Testis (tissue), 3 donors: Measurements from ENCODE around the gene DHPS. TPM values are rescaled to one million over a fixed set of nuclear protein-coding genes. Genes with fewer than 3 reads are reported as not detected.
"Not testable (repeated sequence)": the region's sequence is repeated elsewhere in the genome, so short reads cannot be mapped to it uniquely, and the experiment has no call there.

Experiments
- DNase-seq: peaks from one replicate; pipeline ENCODE4 v3.0.0-alpha.2; 2019
- H3K27ac ChIP-seq, 2 donors: fragments of 200-600 bp; sonication (generic); one replicate each; pipeline ENCODE4 v1.5.1; 2019
- H3K27me3 ChIP-seq: fragments of 200-600 bp; sonication (generic); one replicate; pipeline ENCODE4 v1.5.1; 2019
- H3K36me3 ChIP-seq: fragments of 200-600 bp; sonication (generic); one replicate; pipeline ENCODE4 v1.5.1; 2017; ENCODE audit warnings: low read depth; ENCODE audit errors: missing control alignments
- H3K4me1 ChIP-seq: fragments of 200-600 bp; sonication (generic); one replicate; pipeline ENCODE4 v1.5.1; 2019
- H3K4me3 ChIP-seq, 2 donors: fragments of 200-600 bp; sonication (generic); one replicate each; pipeline ENCODE4 v1.5.1; 2017 to 2019
- H3K9me3 ChIP-seq: fragments of 200-600 bp; sonication (generic); one replicate; pipeline ENCODE4 v1.5.1; 2017
- POLR2A ChIP-seq: fragments of 450-650 bp; IDR thresholded peaks from one replicate; pipeline ENCODE4 v1.6.1; 2017; ENCODE audit warnings: antibody characterized with exemption, mild to moderate bottlenecking, moderate library complexity
- WGBS, 2 donors: methylation state at CpG; one replicate each; pipeline ENCODE4 v1.1.5; 2018; 5-methylcytosine and 5-hydroxymethylcytosine counted together
- intact Hi-C: fragments of 100-400 bp; cut with DNase I; formaldehyde crosslinking; loops from one replicate; pipeline ENCODE4 v1.15.1; 2023; ENCODE audit warnings: low total_unique reads
- polyA plus RNA-seq: library from polyadenylated mRNA; stranded (reverse); fragments of 350-450 nt; fragmentation: Illumina TruSeq; extraction: RNeasy Lipid Tissue Mini Kit (QIAGEN cat#74804); gene quantifications from one replicate; pipeline ENCODE4 v1.2.3, GENCODE V29; 2014; ENCODE audit warnings: low read depth, low replicate concordance; ENCODE audit not compliant: insufficient read depth
- total RNA-seq, 2 donors: library from RNA; depleted of rRNA; stranded (reverse); fragments of >200 nt; gene quantifications; one replicate each; pipeline ENCODE4 v1.2.3, GENCODE V29; 2016
- TF ChIP-seq, protein P1 (sequence below), 3 experiments: fragments of 450-650 bp in 2 of 3; fragments of 200-600 bp in 1 of 3; sonication (generic) in 1 of 3; IDR thresholded peaks; one replicate each; pipeline ENCODE4 v1.5.1; 2016 to 2019; ENCODE audit warnings: antibody characterized with exemption in 3 of 3, mild to moderate bottlenecking in 2 of 3, moderate library complexity in 1 of 3

Gene DHPS
- total and polyA plus RNA-seq, 3 donors from 2014 or later, result 50.2 to 119 (median 85.9) TPM

DNA sequence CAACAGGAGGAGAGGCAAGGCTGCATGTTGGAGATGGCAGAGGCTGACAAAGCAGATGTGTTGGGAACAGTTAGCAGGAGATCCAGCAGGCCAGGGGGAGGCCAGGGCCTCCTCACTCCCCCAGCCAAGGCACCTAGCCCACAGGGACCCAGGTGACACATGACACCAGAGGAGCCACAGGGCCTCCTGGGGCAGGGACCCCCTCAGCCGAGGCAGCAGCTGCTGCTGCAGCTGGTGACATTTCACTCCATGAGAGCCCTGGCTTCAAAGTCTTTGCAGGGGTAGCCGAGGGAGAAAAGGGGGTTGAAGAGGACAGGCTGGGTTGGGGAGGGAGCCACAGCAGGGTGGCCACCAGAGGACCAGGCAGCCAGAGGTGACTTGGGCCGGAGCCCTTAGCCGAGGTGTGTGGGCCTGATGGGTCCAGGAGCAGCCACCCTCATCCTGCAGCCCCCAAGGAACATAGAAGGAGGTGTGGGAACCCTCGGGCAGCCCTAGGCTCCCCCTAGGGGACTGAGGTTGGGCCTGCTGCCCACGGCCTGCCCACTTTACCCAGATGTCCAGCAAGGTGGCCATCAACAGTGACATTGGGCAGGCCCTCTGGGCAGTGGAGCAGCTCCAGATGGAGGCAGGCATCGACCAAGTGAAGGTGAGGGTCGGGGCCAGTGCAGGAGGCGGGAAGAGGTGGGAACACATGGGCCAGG lies 6.0 kb upstream of the DHPS start, which contains the start of gene GNG14:
GNG14 (plus strand) TSS at position 503 of the 701 bp plus-strand sequence; CDS start at position 554, 51 bp downstream.
- H3K27me3 ChIP-seq, result no peaks in the 10 kb centered on the region
- intact Hi-C loops, result no loop called here
- H3K4me1 ChIP-seq, result no peaks in the 10 kb centered on the region
- H3K36me3 ChIP-seq, result no peaks in the 10 kb centered on the region
- no peak for DNase-seq
- WGBS, 2 donors, result 85 to 97% methylated on average over 5 to 9 of the region's 9 CpGs
- H3K4me3 ChIP-seq, result no peak within 1 kb of the TSS
- no peak for TF ChIP-seq POLR2A
- TF ChIP-seq, protein P1, sequence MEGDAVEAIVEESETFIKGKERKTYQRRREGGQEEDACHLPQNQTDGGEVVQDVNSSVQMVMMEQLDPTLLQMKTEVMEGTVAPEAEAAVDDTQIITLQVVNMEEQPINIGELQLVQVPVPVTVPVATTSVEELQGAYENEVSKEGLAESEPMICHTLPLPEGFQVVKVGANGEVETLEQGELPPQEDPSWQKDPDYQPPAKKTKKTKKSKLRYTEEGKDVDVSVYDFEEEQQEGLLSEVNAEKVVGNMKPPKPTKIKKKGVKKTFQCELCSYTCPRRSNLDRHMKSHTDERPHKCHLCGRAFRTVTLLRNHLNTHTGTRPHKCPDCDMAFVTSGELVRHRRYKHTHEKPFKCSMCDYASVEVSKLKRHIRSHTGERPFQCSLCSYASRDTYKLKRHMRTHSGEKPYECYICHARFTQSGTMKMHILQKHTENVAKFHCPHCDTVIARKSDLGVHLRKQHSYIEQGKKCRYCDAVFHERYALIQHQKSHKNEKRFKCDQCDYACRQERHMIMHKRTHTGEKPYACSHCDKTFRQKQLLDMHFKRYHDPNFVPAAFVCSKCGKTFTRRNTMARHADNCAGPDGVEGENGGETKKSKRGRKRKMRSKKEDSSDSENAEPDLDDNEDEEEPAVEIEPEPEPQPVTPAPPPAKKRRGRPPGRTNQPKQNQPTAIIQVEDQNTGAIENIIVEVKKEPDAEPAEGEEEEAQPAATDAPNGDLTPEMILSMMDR (IDR thresholded peaks at IDR 0.05), result no peak
- no peaks in the 10 kb centered on the region for H3K9me3 ChIP-seq
- no peak within 1 kb of the TSS for H3K27ac ChIP-seq

DNA sequence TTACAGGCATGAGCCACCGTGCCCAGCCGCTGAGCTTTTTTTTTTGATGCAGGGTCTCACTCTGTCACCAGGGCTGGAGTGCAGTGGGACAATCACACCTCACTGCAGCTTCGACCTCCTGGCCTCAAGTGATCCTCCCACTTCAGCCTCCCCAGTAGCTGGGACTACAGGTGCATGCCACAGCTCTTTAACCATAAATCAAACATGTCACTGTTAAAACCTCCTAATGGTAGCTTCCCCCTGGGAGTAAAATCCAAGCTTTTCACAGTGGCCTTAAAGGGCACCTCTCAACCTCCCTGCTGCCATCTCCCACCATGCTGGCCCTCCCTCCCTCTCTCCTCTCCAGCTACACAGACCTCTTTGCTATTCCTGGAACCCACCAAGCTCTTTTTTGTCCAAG lies 4.2 kb upstream of the DHPS start:
- H3K36me3 ChIP-seq, result no peaks in the 10 kb centered on the region
- H3K9me3 ChIP-seq, result no peaks in the 10 kb centered on the region
- TF ChIP-seq POLR2A, result no peak
- TF ChIP-seq, protein P1 (IDR thresholded peaks at IDR 0.05), result no peak
- intact Hi-C loops, result no loop called here
- 66 to 83% methylated on average over 2 to 3 of the region's 3 CpGs for WGBS, 2 donors
- no peak overlapping the region for H3K27ac ChIP-seq
- DNase-seq, result no peak
- H3K4me3 ChIP-seq, result no peak overlapping the region
- H3K27me3 ChIP-seq, result no peaks in the 10 kb centered on the region
- peaks cover under 1% of the 10 kb centered on the region for H3K4me1 ChIP-seq

DNA sequence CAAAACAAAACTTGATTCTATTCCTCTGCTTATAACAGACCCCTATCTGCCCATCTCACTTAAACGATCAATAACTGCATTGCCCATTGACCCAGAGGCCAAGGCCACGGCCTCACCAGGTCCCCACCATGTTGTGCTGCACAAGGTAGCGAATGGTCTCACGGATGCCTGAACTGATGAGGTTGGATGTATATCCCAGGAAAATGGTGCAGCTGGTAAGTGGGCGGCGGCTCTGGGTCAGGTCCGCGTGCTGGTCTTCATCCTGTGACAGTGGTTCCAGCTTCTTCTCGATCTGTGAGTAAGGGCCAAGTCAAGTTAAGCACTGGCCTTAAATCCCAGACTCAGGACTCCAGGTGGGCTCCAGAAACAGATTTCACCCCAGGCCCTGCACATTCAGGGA lies 1.6 kb downstream of the DHPS start:
- WGBS, 2 donors, result 75 to 78% methylated on average over 5 to 9 of the region's 9 CpGs
- no peaks in the 10 kb centered on the region for H3K36me3 ChIP-seq
- DNase-seq, result no peak

DNA sequence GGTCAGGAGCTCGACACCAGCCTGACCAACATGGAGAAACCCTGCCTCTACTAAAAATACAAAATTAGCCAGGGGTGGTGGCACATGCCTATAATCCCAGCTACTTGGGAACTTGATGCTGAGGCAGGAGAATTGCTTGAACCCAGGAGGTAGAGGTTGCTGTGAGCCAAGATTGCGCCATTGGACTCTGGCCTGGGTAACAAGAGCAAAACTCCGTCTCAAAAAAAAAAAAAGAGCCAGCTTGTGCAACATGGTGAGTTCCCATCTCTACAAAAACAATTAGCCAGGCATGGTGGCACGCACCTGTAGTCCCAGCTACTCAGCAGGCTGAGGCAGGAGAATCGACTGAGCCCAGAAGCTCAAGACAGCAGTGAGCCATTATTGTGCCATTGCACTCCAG lies 3.6 kb downstream of the DHPS start:
- H3K36me3 ChIP-seq, H3K4me3 ChIP-seq, H3K9me3 ChIP-seq, DNase-seq, intact Hi-C loops, H3K27me3 ChIP-seq, H3K27ac ChIP-seq, H3K4me1 ChIP-seq: not testable (repeated sequence)
- 86 to 94% methylated on average over 4 to 5 of the region's 5 CpGs for WGBS, 2 donors

More for the DNA sequence above, 1.6 kb downstream of the DHPS start:
- intact Hi-C loops, result no loop called here
- peaks cover 10% of the 10 kb centered on the region for H3K4me1 ChIP-seq
- H3K9me3 ChIP-seq, result no peaks in the 10 kb centered on the region
- H3K4me3 ChIP-seq, result no peak overlapping the region
- no peak overlapping the region for H3K27ac ChIP-seq
- H3K27me3 ChIP-seq, result no peaks in the 10 kb centered on the region
- no peak for TF ChIP-seq POLR2A
- TF ChIP-seq, protein P1 (IDR thresholded peaks at IDR 0.05), result no peak

DNA sequence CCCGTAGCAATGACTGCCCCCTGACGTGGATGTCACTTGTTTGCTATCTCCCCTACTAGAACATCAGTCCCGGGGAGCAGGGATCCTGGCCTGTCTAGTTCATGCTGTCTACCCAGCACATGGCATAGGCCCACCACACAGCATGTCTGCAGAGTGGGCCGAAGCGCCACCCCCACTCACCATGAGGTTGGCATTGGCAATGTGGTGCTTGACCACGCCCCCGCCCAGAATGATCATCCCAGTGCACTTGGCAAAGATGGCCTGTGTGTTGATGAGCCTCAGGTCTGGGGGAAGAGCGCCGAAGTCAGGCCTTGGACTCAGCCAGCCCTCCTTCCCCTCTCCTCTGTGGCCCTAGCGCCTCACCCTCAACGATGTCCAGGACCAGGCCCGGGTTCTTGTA lies 4.8 kb downstream of the DHPS start:
- TF ChIP-seq, protein P1 (IDR thresholded peaks at IDR 0.05), result no peak
- TF ChIP-seq POLR2A, result no peak
- Histone ChIP-seq H3K4me3 (no peak overlapping the region), H3K27ac (no peak overlapping the region), H3K36me3 (no peaks in the 10 kb centered on the region), H3K4me1 (peaks cover 10% of the 10 kb centered on the region), H3K27me3 (no peaks in the 10 kb centered on the region), H3K9me3 (no peaks in the 10 kb centered on the region)
- no peak for DNase-seq
- intact Hi-C loops, result no loop called here
- WGBS, 2 donors, result 89 to 92% methylated on average over 6 to 12 of the region's 12 CpGs
